NK-92 (cell line): ENCODE data around the gene ZNF500.
"Not testable (repeated sequence)": the region's sequence is repeated elsewhere in the genome, so short reads cannot be mapped to it uniquely, and the experiment has no call there.

Experiments
- DNase-seq: peaks from one replicate; lab custom pipeline; 2025; ENCODE audit not compliant: unreplicated experiment; lab: John Stamatoyannopoulos, UW

Gene ZNF500

DNA sequence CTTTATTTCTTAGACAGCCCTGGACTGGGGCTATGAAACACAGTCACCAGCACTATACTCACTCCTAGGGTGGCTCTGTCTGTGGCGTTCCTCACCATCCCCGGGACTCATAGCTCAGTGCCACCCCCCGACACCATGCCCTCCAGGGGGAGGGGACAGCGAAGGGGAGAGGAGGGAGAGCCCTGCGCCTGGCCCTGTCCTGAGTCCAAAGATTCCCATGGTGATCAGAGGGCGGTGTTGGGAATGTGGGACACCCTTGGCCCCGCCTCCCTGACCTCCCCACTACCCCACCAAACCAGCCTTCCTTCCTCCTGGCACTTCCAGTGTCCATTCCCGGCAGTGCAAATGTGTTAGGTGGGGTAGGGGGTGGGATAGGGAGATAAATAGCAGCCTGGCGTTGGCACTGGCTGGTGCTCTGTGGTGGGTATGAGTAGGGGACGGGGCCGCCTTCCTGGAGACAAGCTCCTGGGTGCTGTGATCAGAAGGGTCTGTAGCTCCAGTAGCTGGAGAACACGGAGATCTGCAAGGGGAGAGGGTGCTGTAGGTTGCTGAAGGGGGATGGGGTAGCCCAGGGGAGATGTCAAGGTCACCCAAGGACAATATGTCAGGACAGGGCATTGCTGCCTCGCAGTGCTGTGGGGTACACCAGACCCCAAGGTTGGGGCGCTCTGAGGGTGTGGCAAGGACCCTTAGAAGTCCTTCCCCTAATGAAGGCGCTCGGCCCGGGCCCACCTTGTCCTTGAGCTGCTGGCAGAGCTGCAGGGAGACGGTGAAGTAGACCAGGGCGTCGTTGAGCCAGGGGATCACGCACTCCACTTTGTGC, 30.2 kb upstream of the ZNF500 start:
- DNase-seq = no peak

DNA sequence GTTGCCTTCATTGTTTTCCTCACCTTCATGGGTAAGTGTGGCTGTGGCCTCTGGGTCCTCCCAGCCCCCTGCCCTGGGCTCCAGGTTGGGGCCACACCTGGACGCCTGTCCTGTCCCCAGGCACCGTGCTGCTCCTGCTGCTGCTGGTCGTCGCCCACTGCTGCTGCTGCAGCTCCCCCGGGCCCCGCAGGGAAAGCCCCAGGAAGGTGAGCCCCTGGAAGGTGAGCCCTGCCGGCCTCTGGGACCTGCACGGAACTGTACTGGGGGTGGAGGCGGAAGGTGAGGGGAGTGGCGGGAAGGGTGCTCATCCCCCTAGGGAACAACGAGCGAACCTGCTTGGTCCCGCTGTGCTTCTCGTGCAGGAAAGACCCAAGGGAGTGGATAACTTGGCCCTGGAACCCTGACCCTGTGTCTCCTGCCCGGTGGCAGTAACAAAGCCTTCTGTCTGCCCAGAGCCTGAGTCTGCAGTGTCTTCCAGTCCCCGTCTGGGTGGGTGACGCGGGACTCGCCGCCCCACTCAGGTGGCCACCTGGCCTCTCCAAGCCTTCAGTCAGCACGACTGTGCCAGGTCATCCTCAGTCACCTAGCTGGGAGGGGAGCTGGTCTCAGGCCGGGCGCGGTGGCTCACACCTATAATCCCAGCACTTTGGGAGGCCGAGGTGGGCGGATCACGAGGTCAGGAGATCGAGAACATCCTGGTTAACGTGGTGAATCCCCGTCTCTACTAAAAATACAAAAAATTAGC, 29.0 kb upstream of the ZNF500 start:
- no peak for DNase-seq

DNA sequence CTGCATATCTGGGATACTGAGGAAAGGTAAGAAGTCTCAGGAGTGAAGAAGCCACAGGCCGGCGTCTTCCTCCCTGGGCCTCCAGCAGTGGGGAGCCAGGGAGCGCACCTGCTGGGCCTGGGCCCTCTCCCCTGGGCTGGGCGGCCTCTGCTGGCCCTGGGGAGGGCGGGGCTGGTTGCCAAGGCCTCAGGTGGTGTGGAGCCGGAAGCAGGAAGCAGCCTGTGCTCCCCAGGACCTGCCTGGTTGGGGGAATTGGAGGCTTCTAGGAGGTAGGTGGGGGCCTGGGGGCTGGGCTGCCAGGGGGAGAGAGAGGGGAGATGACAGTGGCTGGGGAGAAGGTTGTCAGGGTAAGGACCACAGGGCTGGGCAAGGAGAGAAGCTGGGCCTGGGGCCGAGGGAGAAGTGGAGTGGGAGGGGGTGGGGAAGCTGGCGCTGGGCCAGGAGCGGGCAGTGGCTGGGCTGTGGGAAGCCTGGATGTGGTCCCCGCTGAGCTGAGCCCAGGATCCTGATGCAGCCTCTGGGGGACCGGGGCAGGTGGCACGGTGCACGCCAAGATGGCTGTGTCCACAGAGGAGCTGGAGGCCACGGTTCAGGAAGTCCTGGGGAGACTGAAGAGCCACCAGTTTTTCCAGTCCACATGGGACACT, 28.3 kb upstream of the ZNF500 start, which contains the start of gene SMIM22:
SMIM22 (plus strand) TSS at position 189 of the 647 bp plus-strand sequence; CDS start at position 555, 366 bp downstream.
- no peak for DNase-seq

DNA sequence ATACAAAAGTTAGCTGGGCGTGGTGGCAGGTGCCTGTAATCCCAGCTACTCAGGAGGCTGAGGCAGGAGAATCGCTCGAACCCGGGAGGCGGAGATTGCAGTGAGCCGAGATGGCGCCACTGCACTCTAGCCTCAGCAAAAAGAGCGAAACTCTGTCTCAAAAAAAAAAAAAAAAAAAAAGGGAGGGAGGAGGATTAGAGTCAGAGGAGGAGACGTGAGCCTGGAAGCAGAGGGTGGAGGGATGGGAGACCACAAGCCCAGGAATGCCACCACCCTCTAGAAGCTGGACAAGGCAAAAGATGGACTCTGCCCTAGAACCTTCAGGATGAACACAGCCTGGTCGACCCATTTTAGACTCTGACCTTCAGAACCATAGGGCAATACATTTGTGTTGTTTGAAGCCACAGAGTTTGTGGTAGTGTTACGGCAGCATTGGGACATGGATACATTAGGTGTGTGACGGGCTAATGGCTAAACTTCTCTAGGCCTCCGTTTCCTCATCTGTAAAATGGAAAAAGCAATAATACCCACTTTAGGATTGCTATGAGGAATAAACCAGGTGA, 26.1 kb upstream of the ZNF500 start:
- DNase-seq = no peak

DNA sequence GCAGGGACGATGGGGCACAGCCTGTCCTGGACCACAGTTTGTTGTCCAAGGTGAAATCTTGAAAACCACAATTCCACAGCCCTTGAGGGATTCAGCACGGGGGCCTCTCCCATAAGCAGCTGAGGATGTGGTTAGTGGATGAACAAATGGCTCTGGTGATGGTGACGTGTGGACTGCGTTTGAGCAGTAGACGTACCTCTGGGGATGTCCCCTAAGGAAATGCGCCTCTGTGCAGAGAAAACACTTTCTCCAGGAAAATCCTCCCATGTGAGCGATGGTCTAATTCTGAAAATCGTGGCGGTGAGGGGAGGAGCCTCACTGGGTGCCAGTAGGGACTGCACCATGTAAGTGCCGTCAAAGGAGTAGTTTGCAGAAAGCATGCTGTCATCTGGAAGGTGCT, 23.9 kb upstream of the ZNF500 start:
- no peak for DNase-seq

DNA sequence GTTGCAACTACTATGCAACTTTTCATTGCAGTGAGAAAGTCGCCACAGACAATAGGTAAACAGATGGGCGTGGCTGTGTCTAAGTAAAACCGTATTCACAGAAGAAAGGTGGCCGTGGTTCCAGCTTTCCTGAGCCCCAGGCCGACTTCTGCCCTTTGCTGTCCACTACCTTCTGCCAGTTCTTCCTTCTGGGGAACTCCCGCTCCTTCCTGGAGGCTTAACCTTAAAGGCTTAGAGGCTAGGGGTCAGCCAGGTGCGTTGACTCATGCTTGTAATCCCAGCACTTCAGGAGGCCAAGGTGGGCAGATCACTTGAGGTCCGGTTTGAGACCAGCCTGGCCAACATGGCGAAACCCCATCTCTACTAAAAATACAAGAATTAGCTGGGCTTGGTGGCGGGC, 23.3 kb upstream of the ZNF500 start:
- DNase-seq = no peak

DNA sequence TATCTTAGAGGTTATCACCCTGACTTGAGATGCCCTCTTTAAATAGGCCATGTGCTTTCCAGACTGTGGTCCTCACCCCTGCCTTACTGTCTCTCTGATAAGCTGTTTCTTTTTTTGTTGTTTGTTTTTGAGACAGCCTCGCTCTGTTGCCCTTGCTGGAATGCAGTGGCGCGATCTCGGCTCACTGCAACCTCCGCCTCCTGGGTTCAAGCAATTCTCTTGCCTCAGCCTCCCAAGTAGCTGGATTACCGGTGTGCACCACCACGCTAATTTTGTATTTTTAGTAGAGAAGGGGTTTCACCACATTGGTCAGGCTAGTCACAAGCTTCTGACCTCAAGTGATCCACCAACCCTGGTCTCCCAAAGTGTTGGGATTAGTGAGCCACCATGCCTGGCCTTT, 21.9 kb upstream of the ZNF500 start:
- no peak for DNase-seq

DNA sequence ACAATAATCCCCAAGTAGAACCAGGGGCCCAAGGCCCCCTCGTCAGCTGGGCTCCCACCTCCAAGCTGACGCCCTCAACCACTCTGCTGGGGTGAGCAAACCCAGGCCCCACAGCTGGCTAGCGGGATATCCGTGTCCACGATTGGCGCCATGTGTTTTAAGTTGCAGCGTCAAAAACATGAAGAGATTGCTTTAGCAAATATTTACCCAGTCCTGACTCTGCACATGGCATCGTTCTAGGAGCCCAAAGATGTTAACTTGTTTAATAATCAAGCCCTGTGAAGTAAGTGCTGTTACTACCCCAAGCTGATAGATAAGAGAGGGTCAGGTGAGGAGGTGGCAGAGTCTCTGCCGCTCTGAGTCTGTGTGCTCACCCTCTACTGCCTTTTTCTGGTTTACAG, 21.5 kb upstream of the ZNF500 start:
- no peak for DNase-seq

DNA sequence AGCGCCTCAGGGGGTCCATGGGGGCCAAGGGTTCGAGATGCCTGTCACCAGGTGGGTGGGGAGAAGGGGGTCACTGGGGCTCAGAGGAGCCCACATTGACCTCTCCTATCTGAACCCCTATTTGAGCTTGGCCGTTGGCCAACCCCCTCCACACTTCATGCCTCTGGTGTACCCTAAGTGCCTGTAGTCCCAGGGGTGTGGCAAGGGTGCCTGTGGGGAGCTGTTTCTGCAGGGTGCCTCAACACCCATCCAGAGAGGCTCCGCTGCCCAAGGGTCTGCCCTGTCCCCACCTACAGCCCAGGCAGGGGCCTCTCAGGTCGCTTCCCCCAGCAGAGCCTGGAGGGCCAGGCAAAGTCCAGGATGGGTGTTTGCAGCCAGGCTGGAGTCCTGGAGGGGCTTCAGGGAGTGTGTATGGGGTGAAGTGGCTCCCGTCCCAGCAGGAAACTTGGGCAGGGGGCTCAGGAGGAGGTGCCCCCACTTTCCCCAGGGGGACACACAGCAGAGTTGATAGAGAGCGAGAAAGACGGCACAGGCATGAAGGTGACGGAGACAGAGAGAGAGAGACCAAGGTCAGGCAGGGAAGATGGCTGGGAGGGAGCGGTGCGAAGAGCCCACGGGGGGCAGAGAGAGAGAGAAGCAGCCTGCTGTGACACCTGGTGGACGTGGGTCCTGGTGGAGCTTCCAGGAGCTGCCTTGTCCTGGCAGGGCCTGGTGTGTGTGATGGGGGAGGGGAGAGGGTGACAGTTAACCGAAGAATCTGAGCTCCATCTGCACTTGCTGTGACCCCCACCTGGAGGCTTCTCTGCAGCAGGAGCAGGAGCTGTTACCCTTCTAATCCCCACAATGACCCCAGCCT, 20.9 kb upstream of the ZNF500 start, which contains the start of gene SEPTIN12:
SEPTIN12 (minus strand) TSS at position 719 of the 856 bp plus-strand sequence; CDS start at position 19, 700 bp downstream.
- DNase-seq = no peak

DNA sequence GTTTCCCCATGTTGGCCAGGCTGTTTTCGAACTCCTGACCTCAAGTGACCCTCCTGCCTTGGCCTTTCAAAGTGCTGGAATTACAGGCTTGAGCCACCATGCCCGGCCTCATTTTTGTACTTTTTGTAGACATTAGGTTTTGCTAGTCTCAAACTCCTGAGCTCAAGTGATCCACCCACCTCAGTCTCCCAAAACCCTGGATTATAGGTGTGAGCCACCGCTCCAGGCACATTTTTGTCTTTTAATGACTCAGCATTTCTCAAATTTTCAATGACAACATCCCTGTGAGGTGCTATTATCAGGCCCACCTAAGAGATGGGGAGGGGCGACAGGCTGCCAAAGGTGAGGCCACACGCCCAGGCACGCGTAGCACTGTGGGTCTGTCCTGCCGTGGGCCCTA, 20.1 kb upstream of the ZNF500 start:
- DNase-seq = no peak

DNA sequence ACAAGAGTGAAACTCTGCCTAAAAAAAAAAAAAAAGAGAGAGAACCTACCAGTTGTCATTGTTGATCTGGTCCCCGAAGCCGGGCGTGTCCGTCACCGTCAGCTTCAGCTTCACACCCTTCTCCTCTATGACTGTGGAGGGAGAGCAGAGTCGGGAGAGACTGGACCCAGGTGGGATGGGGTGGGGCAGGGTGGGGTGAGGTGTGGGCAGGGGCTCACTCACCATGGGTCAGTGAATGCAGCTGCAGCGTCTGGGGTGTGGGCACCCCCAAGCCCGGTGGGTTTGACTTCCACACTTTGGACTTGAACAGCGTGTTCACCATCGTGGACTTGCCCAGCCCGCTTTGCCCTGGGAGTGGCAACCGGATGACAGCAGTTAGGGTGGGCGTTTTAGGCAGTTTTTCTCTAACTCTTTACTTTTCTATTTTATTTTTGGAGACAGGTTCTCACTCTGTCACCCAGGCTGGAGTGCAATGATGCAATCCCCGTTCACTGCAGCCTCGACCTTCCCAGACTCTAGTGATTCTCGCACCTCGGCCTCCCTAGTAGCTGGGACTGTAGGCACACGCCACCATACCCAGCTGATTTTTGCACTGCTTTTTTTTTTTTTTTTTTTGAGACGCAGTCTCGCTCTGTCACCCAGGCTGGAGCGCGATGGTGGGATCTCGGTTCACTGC, 18.9 kb upstream of the ZNF500 start:
- no peak for DNase-seq

DNA sequence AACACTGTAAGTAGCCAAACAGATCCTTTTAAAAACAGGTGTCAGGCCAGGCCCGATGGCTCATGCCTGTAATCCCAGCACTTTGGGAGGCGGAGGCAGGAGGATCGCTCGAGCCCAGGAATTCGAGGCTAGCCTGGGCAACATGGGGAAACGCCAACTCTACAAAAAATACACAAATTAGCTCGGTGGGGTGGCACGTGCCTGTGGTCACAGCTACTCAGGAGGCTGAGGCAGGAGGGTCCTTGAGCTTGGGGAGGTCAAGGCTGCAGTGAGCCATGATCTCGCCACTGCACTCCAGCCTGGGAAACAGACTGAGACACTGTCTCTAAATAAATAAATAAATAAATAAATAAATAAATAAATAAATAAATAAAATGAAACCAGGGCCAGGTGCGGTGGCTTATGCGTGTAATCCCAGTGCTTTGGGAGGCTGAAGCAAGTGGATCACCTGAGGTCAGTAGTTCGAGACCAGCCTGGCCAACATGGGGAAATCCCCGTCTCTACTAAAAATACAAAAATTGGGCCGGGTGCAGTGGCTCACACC, 17.6 kb upstream of the ZNF500 start:
- DNase-seq = not testable (repeated sequence)

DNA sequence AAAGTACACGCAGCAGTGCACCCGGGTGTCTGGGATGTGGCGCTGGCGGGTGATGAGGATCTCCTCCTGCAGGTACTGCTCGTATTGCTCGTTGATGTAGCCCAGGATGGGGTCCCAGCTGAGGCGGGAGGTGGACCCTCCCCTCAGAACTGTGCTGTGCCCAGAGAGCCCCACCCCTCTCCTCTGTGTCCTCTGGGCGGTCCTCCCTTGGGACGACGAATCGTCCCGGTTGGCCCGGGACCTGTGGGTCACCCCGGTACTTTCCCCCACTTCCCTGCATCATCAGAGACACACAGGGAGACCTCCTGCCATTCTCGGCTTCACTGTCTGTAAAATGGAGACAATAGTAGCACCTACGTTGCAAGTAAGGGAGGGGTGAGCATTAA, 17.0 kb upstream of the ZNF500 start:
- DNase-seq = no peak

DNA sequence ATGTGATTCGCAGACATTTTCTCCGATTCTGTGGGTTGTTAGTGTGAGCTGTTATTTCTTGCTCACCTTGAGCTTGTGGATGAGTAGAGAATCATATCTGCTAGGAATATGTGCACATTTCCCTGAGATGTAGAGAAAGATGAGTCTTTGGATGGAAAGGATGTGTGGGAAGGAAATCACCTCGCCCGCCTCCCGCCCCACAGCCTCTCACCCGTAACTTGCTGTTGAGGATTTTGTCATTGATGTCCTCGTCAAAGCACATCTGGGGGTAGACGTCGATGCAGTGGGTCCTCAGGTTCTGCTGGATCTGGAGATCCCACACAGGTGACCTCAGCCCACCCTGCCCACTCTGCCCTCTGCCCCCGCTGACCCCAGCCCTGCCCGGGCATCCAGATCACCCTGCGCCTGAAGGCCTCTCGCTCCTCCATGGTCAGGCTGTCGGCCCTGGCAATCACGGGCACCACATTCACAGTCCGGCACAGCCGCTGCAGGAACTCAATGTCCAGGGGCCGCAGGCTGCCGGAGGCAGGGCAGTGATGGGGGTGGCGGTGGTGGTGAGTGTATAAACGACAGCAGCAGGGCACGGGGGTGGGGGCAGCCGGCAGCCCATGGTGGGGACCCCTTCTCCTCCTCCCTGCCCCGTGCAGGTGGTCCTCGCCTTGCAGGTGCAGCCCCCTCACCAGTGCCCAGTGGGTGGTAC, 16.4 kb upstream of the ZNF500 start:
- no peak for DNase-seq

DNA sequence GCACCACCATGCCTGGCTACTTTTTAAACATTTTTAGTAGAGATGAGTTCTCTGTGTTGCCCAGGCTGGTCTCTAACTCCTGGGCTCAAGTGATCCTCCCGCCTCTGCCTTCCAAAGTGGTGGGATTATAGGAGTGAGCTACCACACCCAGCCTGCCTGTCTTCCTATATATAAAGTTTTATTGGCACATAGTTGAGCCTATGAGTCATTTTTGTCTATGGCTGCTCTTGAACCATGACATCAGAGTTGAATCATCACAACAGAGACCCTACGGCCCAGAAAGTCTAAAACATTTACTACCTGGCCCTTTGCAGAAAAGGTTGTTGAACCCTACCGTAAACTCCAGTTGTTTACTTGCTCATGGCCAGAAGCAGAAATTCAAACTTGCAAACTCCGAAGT, 13.3 kb upstream of the ZNF500 start:
- no peak for DNase-seq

DNA sequence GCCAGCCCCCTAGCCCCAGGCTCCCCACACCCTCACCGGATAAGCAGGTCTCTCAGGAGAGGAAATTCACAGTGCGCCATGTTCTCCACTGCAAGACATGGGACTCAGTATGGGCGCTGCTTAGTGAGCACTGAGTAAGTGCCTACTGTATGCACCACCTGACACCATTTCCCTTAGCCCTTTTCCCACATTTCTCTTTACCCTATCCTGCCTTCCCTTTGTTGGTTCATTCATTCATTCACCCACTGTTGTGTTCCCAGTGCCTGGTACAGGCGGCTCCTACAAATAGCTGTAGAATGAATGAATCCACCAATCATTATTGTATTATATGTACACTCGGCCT, 11.1 kb upstream of the ZNF500 start:
- DNase-seq = no peak

DNA sequence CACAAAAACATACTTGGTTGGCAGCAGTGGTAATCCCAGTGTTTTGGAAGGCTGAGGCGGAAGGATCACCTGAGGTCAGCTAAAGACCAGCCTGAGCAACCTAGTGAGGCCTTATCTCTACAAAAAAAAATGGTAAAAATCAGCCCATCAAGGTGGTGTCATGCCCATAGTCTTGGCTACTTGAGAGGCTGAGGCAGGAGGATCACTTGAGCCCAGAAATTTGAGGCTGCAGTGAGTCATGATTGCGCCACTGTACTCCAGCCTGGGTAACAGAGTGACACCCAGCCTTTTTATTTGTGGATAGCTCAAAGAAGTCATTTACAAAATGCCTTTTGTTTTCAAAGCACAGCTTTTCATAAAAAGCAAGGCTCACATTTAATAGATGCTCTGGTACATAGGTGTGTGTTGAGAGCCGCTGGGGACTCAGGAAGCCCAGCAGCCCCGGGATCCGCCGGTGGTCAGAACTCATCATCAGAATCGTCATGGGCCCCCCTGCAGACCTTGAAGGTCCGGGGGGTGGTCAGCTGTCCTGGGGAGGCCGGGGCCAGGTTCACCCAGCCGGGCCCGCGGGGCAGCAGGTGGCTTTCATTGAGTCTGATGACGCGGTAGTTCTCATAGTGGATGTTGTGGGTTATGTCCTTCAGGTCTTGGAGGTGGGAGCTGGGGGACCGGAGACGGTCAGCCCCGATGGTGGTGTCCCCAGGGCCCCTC, 10.5 kb upstream of the ZNF500 start:
- DNase-seq = no peak

DNA sequence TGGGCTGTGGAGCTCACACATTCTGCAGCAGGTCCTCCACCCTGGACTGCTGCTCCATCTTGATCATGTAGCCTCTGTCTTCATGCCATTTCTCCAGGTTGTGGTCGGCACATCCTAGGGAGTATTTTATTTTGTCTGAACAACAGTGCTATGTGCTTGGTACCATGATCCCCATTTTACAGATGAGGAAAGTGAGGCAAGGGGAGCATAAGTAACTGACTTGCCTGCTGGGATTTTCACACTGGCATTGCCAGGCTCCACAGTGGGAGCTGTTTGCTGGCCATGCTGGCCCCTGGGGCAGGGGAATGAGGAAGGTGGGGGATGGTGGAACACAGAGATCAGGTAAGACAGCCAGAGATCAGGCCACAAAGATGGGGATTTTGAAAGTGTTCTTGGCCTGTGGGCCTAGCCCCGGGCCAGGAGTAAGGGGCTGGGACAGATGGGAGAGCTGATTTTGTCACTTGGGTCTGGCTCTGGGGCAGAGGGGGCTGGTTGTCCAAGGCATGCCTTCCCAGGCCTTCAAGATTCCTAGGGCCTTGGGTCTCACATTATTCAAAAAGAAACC, 9.3 kb upstream of the ZNF500 start:
- no peak for DNase-seq
